HEK293 (cell line): ENCODE data around the gene SLC34A3.
A peak's percentile ranks its signal among the peaks of the same experiment; 100 is the strongest.

Source experiments
- HOXC10 ChIP-seq: sonication (generic); formaldehyde crosslinking; IDR thresholded peaks from 2 replicates; pipeline ENCODE4 v1.8.1; 2023; ENCODE audit warnings: mild to moderate bottlenecking, missing genetic modification reagents
- KLF10 ChIP-seq: fragments of 450-650 bp; IDR thresholded peaks from 2 replicates; pipeline ENCODE4 v1.5.1; 2018; ENCODE audit warnings: missing biosample characterization, mild to moderate bottlenecking, missing genetic modification characterization
- KLF7 ChIP-seq: fragments of 450-650 bp; formaldehyde crosslinking; IDR thresholded peaks from 2 replicates; pipeline ENCODE4 v1.5.1; 2016; ENCODE audit warnings: missing biosample characterization, missing genetic modification characterization, borderline replicate concordance
- ZFHX2 ChIP-seq: fragments of 450-650 bp; formaldehyde crosslinking; conservative IDR thresholded peaks from 2 replicates; pipeline ENCODE4 v1.5.1; 2016; ENCODE audit warnings: missing biosample characterization, missing genetic modification characterization
- ZFP41 ChIP-seq: fragments of 450-650 bp; formaldehyde crosslinking; IDR thresholded peaks from 2 replicates; pipeline ENCODE4 v1.5.1; 2016; ENCODE audit warnings: missing biosample characterization, missing genetic modification characterization, borderline replicate concordance
- ZNF10 ChIP-seq: fragments of 450-650 bp; formaldehyde crosslinking; IDR thresholded peaks from 2 replicates; pipeline ENCODE4 v1.5.1; 2017; ENCODE audit warnings: missing biosample characterization, missing genetic modification characterization
- ZNF121 ChIP-seq: fragments of 450-650 bp; formaldehyde crosslinking; IDR thresholded peaks from 2 replicates; pipeline ENCODE4 v1.5.1; 2016; ENCODE audit warnings: missing biosample characterization, missing genetic modification characterization
- ZNF146 ChIP-seq: fragments of 450-650 bp; formaldehyde crosslinking; IDR thresholded peaks from 2 replicates; pipeline ENCODE4 v1.5.1; 2016; ENCODE audit warnings: missing biosample characterization, missing genetic modification characterization
- ZNF175 ChIP-seq: fragments of 450-650 bp; formaldehyde crosslinking; IDR thresholded peaks from 2 replicates; pipeline ENCODE4 v1.5.1; 2016; ENCODE audit warnings: missing biosample characterization, missing genetic modification characterization
- ZNF23 ChIP-seq: fragments of 450-650 bp; formaldehyde crosslinking; IDR thresholded peaks from 2 replicates; pipeline ENCODE4 v1.5.1; 2016; ENCODE audit warnings: missing biosample characterization, missing genetic modification characterization, borderline replicate concordance
- ZNF239 ChIP-seq: fragments of 450-650 bp; formaldehyde crosslinking; IDR thresholded peaks from 2 replicates; pipeline ENCODE4 v1.5.1; 2016; ENCODE audit warnings: missing biosample characterization, missing genetic modification characterization
- ZNF341 ChIP-seq: fragments of 450-650 bp; formaldehyde crosslinking; IDR thresholded peaks from 2 replicates; pipeline ENCODE4; 2016; ENCODE audit warnings: low read depth, missing biosample characterization, missing genetic modification characterization
- ZNF366 ChIP-seq: fragments of 450-650 bp; formaldehyde crosslinking; conservative IDR thresholded peaks from 2 replicates; pipeline ENCODE4 v1.5.1; 2016; ENCODE audit warnings: missing biosample characterization, missing genetic modification characterization
- ZNF404 ChIP-seq: fragments of 450-650 bp; formaldehyde crosslinking; IDR thresholded peaks from 2 replicates; pipeline ENCODE4 v1.5.1; 2017; ENCODE audit warnings: missing biosample characterization, missing genetic modification characterization
- ZNF416 ChIP-seq: fragments of 450-650 bp; formaldehyde crosslinking; IDR thresholded peaks from 2 replicates; pipeline ENCODE4 v1.5.1; 2016; ENCODE audit warnings: missing biosample characterization, missing genetic modification characterization
- ZNF530 ChIP-seq: fragments of 450-650 bp; formaldehyde crosslinking; IDR thresholded peaks from 2 replicates; pipeline ENCODE4 v1.5.1; 2016; ENCODE audit warnings: low read depth, missing biosample characterization, missing genetic modification characterization
- ZNF610 ChIP-seq: fragments of 450-650 bp; formaldehyde crosslinking; IDR thresholded peaks from 2 replicates; pipeline ENCODE4 v1.5.1; 2016; ENCODE audit warnings: missing biosample characterization, missing genetic modification characterization, borderline replicate concordance
- ZNF664 ChIP-seq: fragments of 450-650 bp; formaldehyde crosslinking; IDR thresholded peaks from 2 replicates; pipeline ENCODE4 v1.5.1; 2016; ENCODE audit warnings: missing biosample characterization, missing genetic modification characterization
- ZNF830 ChIP-seq: fragments of 450-650 bp; IDR thresholded peaks from 2 replicates; pipeline ENCODE4 v1.5.0; 2018; ENCODE audit warnings: missing biosample characterization, missing genetic modification characterization, low read depth, mild to moderate bottlenecking, moderate library complexity
- ZXDB ChIP-seq: fragments of 450-650 bp; formaldehyde crosslinking; IDR thresholded peaks from 2 replicates; pipeline ENCODE4 v1.5.1; 2016; ENCODE audit warnings: missing biosample characterization, missing genetic modification characterization
- TF ChIP-seq, protein P1 (sequence below): fragments of 450-650 bp; formaldehyde crosslinking; IDR thresholded peaks from 2 replicates; pipeline ENCODE4 v1.5.1; 2016; ENCODE audit warnings: missing biosample characterization, missing genetic modification characterization, low read depth
- TF ChIP-seq, protein P2 (sequence below): fragments of 450-650 bp; formaldehyde crosslinking; IDR thresholded peaks from 2 replicates; pipeline ENCODE4 v1.5.1; 2016; ENCODE audit warnings: missing biosample characterization, missing genetic modification characterization, borderline replicate concordance
- TF ChIP-seq, protein P3 (sequence below): fragments of 450-650 bp; formaldehyde crosslinking; IDR thresholded peaks from 2 replicates; pipeline ENCODE4 v1.5.1; 2016; ENCODE audit warnings: missing biosample characterization, missing genetic modification characterization
- TF ChIP-seq, protein P4 (sequence below): fragments of 450-650 bp; formaldehyde crosslinking; IDR thresholded peaks from 2 replicates; pipeline ENCODE4 v1.5.1; 2016; ENCODE audit warnings: missing biosample characterization, missing genetic modification characterization
- TF ChIP-seq, protein P5 (sequence below): fragments of 450-650 bp; formaldehyde crosslinking; IDR thresholded peaks from 2 replicates; pipeline ENCODE4 v1.5.1; 2016; ENCODE audit warnings: missing biosample characterization, missing genetic modification characterization, low read depth
- TF ChIP-seq, protein P6 (sequence below): fragments of 450-650 bp; formaldehyde crosslinking; IDR thresholded peaks from 2 replicates; pipeline ENCODE4 v1.5.1; 2017; ENCODE audit warnings: missing biosample characterization, missing genetic modification characterization

The SLC34A3 gene

DNA sequence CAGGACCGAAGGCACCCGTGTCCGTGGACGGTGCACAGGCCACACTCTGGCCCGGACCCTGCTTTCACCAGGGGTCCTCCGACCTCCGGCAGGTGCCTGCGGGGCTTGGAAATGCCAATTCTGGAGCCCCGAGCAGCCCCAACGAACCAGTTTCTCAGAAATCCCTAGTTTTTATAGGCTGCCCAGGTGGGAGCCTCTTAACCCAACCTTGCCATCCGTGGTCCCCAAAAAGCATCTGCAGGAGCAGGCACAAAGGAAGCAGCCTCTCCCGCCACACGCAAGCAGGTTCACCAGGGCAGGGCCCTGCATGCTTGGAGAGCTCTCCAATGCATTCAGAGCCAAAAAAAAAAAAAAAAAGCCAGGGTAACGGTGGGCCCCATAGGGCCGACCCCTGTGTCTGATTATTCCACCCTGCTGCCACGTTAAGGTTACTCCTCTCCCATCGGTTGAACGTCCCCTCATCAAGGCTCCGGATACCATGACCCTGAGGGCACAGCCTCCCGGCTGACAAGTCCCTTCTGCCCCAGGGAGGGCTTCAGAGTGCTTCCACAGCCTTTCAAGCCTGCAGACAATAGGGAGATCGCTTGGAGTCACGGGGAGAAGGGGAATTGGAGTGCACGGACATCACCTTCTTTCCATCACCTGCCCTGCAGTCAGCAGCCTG, 29.4 kb upstream of the SLC34A3 start (continued):
- TF ChIP-seq, protein P1, sequence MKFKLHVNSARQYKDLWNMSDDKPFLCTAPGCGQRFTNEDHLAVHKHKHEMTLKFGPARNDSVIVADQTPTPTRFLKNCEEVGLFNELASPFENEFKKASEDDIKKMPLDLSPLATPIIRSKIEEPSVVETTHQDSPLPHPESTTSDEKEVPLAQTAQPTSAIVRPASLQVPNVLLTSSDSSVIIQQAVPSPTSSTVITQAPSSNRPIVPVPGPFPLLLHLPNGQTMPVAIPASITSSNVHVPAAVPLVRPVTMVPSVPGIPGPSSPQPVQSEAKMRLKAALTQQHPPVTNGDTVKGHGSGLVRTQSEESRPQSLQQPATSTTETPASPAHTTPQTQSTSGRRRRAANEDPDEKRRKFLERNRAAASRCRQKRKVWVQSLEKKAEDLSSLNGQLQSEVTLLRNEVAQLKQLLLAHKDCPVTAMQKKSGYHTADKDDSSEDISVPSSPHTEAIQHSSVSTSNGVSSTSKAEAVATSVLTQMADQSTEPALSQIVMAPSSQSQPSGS (tag by site-specific recombination) = no peak
- no peak for TF ChIP-seq ZNF175 (tag by site-specific recombination)
- TF ChIP-seq ZXDB (tag by site-specific recombination) = 0 out of 2 replicates have a peak, but pooled peaks have one; percentile 7
- TF ChIP-seq, protein P2, sequence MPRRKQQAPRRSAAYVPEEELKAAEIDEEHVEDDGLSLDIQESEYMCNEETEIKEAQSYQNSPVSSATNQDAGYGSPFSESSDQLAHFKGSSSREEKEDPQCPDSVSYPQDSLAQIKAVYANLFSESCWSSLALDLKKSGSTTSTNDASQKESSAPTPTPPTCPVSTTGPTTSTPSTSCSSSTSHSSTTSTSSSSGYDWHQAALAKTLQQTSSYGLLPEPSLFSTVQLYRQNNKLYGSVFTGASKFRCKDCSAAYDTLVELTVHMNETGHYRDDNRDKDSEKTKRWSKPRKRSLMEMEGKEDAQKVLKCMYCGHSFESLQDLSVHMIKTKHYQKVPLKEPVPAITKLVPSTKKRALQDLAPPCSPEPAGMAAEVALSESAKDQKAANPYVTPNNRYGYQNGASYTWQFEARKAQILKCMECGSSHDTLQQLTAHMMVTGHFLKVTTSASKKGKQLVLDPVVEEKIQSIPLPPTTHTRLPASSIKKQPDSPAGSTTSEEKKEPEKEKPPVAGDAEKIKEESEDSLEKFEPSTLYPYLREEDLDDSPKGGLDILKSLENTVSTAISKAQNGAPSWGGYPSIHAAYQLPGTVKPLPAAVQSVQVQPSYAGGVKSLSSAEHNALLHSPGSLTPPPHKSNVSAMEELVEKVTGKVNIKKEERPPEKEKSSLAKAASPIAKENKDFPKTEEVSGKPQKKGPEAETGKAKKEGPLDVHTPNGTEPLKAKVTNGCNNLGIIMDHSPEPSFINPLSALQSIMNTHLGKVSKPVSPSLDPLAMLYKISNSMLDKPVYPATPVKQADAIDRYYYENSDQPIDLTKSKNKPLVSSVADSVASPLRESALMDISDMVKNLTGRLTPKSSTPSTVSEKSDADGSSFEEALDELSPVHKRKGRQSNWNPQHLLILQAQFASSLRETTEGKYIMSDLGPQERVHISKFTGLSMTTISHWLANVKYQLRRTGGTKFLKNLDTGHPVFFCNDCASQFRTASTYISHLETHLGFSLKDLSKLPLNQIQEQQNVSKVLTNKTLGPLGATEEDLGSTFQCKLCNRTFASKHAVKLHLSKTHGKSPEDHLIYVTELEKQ (tag by site-specific recombination) = no peak
- peak; percentile 43; the same call in 1 of the 2 replicates for TF ChIP-seq ZNF10 (tag by site-specific recombination)
- no peak for TF ChIP-seq ZNF416
- no peak for TF ChIP-seq KLF7 (tag by site-specific recombination)
- TF ChIP-seq, protein P3, sequence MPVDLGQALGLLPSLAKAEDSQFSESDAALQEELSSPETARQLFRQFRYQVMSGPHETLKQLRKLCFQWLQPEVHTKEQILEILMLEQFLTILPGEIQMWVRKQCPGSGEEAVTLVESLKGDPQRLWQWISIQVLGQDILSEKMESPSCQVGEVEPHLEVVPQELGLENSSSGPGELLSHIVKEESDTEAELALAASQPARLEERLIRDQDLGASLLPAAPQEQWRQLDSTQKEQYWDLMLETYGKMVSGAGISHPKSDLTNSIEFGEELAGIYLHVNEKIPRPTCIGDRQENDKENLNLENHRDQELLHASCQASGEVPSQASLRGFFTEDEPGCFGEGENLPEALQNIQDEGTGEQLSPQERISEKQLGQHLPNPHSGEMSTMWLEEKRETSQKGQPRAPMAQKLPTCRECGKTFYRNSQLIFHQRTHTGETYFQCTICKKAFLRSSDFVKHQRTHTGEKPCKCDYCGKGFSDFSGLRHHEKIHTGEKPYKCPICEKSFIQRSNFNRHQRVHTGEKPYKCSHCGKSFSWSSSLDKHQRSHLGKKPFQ = no peak
- TF ChIP-seq ZNF366 (tag by site-specific recombination) = 0 out of 2 replicates have a peak, but pooled peaks have one; percentile 18
- no peak for TF ChIP-seq ZNF610 (tag by site-specific recombination)
- no peak for TF ChIP-seq ZNF664 (tag by site-specific recombination)
- TF ChIP-seq ZFP41 (tag by site-specific recombination) = no peak
- TF ChIP-seq ZNF341 (tag by site-specific recombination) = no peak
- no peak for TF ChIP-seq ZNF23 (tag by site-specific recombination)
- no peak for TF ChIP-seq ZNF121 (tag by site-specific recombination)
- TF ChIP-seq ZNF404 (tag by site-specific recombination) = no peak
- TF ChIP-seq, protein P4, sequence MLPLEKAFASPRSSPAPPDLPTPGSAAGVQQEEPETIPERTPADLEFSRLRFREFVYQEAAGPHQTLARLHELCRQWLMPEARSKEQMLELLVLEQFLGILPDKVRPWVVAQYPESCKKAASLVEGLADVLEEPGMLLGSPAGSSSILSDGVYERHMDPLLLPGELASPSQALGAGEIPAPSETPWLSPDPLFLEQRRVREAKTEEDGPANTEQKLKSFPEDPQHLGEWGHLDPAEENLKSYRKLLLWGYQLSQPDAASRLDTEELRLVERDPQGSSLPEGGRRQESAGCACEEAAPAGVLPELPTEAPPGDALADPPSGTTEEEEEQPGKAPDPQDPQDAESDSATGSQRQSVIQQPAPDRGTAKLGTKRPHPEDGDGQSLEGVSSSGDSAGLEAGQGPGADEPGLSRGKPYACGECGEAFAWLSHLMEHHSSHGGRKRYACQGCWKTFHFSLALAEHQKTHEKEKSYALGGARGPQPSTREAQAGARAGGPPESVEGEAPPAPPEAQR (tag by site-specific recombination) = no peak
- no peak for TF ChIP-seq ZFHX2
- TF ChIP-seq, protein P5, sequence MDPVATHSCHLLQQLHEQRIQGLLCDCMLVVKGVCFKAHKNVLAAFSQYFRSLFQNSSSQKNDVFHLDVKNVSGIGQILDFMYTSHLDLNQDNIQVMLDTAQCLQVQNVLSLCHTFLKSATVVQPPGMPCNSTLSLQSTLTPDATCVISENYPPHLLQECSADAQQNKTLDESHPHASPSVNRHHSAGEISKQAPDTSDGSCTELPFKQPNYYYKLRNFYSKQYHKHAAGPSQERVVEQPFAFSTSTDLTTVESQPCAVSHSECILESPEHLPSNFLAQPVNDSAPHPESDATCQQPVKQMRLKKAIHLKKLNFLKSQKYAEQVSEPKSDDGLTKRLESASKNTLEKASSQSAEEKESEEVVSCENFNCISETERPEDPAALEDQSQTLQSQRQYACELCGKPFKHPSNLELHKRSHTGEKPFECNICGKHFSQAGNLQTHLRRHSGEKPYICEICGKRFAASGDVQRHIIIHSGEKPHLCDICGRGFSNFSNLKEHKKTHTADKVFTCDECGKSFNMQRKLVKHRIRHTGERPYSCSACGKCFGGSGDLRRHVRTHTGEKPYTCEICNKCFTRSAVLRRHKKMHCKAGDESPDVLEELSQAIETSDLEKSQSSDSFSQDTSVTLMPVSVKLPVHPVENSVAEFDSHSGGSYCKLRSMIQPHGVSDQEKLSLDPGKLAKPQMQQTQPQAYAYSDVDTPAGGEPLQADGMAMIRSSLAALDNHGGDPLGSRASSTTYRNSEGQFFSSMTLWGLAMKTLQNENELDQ = no peak
- TF ChIP-seq ZNF530 (tag by site-specific recombination) = no peak
- TF ChIP-seq ZNF830 (tag by site-specific recombination) = no peak
- TF ChIP-seq HOXC10 = no peak
- TF ChIP-seq ZNF239 (tag by site-specific recombination) = no peak
- TF ChIP-seq ZNF146 (tag by site-specific recombination) = no peak
- TF ChIP-seq, protein P6, sequence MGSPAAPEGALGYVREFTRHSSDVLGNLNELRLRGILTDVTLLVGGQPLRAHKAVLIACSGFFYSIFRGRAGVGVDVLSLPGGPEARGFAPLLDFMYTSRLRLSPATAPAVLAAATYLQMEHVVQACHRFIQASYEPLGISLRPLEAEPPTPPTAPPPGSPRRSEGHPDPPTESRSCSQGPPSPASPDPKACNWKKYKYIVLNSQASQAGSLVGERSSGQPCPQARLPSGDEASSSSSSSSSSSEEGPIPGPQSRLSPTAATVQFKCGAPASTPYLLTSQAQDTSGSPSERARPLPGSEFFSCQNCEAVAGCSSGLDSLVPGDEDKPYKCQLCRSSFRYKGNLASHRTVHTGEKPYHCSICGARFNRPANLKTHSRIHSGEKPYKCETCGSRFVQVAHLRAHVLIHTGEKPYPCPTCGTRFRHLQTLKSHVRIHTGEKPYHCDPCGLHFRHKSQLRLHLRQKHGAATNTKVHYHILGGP (tag by site-specific recombination) = no peak
- TF ChIP-seq KLF10 (tag by site-specific recombination) = no peak
